Measurements from ENCODE around the gene HDLBP. TPM values are rescaled to one million over a fixed set of nuclear protein-coding genes. Genes with fewer than 3 reads are reported as not detected.

HDLBP gene
- polyA plus RNA-seq, 4 donors: 338 to 397 (median 387) TPM

- DNase-seq (ENCODE audit: low read depth in 4 of 4, low spot score in 2 of 4): no peak
Measured at GRCh38 chr2:241183221-241183620, 132.3 kb downstream of the HDLBP start.

DNA sequence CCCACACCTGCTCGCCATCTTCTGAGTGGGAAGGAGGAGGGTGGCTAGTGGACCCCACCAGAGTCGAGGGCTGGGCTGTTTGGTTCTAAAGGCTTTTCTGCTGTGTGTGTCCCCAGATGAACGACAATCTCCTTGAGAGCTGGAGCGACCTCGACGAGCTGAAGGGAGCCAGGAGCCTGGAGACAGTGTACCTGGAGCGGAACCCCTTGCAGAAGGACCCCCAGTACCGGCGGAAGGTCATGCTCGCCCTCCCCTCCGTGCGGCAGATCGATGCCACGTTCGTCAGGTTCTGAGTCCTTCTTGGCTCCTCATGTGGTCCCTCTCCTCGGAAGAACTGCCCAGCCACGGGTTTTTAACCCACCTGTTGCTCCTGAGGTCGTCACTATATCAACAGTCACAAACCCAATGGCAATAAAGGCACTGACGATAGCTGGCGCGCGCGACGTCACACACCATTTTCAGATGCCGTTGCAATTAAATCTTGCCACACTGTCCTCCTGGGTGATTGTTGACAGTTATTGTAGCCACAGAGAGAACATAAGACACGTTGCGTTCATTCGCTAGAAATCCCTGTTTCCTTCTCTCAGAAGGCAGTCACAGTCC, 132.8 kb downstream of the HDLBP start:
- DNase-seq (ENCODE audit: low read depth in 4 of 4, low spot score in 2 of 4): no peak

DNA sequence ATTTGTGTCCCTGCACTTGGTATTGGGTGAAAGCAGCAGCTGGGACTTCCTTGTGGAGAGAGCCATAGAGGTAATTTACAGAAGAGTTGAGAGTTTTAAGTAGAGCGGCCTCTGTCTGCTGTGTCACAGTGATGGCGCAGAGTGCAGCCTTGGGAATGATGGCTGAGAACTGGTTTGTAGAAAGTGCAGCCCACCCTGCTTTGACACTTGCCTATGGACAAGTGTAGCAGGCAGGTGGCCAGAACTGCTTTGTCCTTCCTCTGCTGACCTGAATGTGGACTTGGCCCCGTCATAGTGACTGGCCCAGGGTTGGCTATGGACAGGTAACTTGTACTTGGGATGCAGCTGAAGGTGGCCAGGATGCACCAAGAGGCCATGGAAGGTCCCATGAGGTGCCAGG, 133.3 kb downstream of the HDLBP start:
- DNase-seq (ENCODE audit: low read depth in 4 of 4, low spot score in 2 of 4): no peak

DNA sequence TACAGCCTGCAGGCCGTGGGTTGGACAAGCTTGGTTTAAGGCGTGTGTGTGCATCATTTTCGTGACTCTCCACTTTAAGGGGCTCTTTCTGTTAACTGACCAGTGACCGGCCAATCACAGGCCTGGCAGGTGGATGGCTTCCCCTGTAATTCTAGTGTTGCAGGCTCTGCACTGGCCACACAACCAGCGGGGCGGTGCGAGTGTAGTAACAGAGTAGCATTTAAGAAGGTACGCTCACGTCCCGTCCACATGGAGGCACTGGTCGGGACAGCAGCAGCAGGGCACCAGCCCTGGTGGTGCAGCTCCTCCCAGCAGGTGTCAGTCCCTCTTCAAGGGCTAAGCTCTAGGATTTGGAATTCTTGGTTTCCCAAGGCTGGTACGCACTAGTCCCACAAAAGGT, 135.0 kb downstream of the HDLBP start:
- DNase-seq (ENCODE audit: low read depth in 4 of 4, low spot score in 2 of 4): no peak

- DNase-seq (ENCODE audit: low read depth in 4 of 4, low spot score in 2 of 4): no peak
Measured at GRCh38 chr2:241179899-241180298, 135.6 kb downstream of the HDLBP start.

DNA sequence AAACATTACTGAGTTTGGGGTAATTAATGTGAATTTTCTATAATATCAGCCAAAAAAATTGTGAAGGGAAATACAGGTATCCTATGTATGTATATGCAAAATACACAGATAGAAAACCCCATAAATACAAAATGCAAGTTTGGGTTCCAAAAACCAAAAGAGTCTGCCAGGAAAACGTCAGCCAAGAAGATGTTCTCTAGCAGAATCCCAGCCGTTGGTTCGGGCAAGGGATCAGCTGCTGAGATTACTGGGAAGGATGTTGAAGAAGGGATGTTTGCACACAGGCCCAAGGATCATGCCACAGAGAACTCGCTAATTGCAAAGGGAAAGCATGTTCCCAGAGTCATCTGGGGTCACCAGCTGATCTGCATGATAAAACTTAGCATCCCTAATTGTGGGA, 136.5 kb downstream of the HDLBP start:
- DNase-seq (ENCODE audit: low read depth in 4 of 4, low spot score in 2 of 4): no peak

DNA sequence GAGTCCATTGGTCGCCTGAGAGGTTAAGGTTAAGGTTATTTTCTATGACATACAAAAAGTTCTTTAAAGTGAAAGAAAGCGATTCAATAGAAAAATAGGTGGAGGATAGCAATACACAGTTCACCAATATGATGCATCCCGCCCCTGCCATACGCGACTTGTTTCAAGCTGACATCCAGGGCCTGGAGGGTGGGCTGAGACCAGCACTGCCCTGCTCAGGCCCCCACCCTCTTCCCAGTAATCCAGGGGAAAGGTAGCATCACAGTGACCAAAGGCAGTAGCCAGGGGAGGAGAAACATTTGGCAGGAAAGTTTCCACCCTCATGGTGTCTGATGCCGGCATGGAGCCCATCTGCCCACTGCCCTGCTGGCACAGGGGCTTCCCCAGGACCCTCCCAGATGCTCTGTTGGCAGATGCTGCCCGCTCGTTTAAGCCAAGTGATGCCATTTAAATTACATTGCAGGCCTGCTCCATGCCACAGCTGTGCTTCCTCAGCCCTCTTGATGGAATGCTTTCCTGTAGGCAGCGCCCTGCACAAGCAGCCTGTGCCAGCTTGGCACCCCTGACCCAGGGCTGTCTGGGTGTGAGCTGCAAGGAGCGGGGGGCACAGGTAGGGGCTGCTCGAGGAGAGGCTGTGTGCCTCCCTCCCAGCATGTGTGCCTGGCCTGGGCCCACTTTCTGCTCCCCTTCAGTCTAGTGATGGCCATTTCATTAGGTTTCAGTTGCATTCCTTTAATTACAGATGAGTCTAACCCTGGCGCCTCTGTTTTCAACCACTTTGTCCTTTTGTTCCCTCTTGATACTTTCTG, 137.7 kb downstream of the HDLBP start:
- no peak for DNase-seq (ENCODE audit: low read depth in 4 of 4, low spot score in 2 of 4)

Other genes with a start within 250 kb of the HDLBP start
- gene MTERF4, start 213.4 kb downstream of the HDLBP start, polyA plus RNA-seq (ENCODE audit: insufficient read length in 4 of 4): 10 to 100 TPM; 49.5 to 83.9 (median 76.7) TPM
- 10 to 100 TPM; 10.3 to 26.7 (median 17.3) TPM for gene PASK, start 166.2 kb downstream of the HDLBP start, polyA plus RNA-seq (ENCODE audit: insufficient read length in 4 of 4)
- 10 to 100 TPM; 80.2 to 90.8 (median 80.6) TPM for gene PPP1R7, start 165.2 kb downstream of the HDLBP start, polyA plus RNA-seq (ENCODE audit: insufficient read length in 4 of 4)
- gene ANO7, start 127.0 kb downstream of the HDLBP start, polyA plus RNA-seq (ENCODE audit: insufficient read length in 4 of 4): 1 to 10 TPM; 1.3 to 3.4 (median 1.9) TPM
- 100 to 1,000 TPM; 538 to 630 (median 566) TPM for gene SEPTIN2, start 253 bp upstream of the HDLBP start, polyA plus RNA-seq (ENCODE audit: insufficient read length in 4 of 4)
- 10 to 100 TPM; 44.4 to 65.8 (median 54.5) TPM for gene FARP2, start 40.6 kb upstream of the HDLBP start, polyA plus RNA-seq (ENCODE audit: insufficient read length in 4 of 4)
- gene STK25, start 192.9 kb upstream of the HDLBP start, polyA plus RNA-seq (ENCODE audit: insufficient read length in 4 of 4): 100 to 1,000 TPM; 189 to 222 (median 210) TPM
- gene BOK, start 243.1 kb upstream of the HDLBP start, polyA plus RNA-seq (ENCODE audit: insufficient read length in 4 of 4): 10 to 100 TPM; 22.8 to 38.0 (median 25.3) TPM